Adrenal gland (tissue), 12 donors: ENCODE data around the gene STAB2. TPM values are rescaled to one million over a fixed set of nuclear protein-coding genes. Genes with fewer than 3 reads are reported as not detected.

Experiments used
- DNase-seq, 7 donors: peaks; one replicate each; pipeline ENCODE4 v3.0.0-alpha.2; 2019 to 2020
- H3K27ac ChIP-seq, 5 donors: fragments of 200-600 bp; sonication (generic) in 4 of 5; 1 replicate in 3 of 5; 2 replicates in 2 of 5; pipeline versions ENCODE4 v1.5.1 to v1.8.0; 2016 to 2020; ENCODE audit warnings: mild to moderate bottlenecking in 1 of 5
- H3K27me3 ChIP-seq: fragments of 200-600 bp; 2 replicates; pipeline ENCODE4 v1.8.0; 2021
- H3K36me3 ChIP-seq, 2 donors: fragments of 200-600 bp; replicated peaks in 1 of 2; 1 replicate in 1 of 2; 2 replicates in 1 of 2; pipeline versions ENCODE4 v1.5.1 to v1.8.0; 2018 to 2022
- H3K4me1 ChIP-seq, 2 donors: fragments of 200-600 bp; replicated peaks in 1 of 2; 1 replicate in 1 of 2; 2 replicates in 1 of 2; pipeline versions ENCODE4 v1.5.1 to v1.8.0; 2018 to 2021
- H3K4me3 ChIP-seq, 4 donors: fragments of 200-600 bp; sonication (generic) in 3 of 4; one replicate each; pipeline ENCODE4 v1.5.1; 2016 to 2018
- H3K9me3 ChIP-seq, 3 donors: fragments of 200-600 bp; sonication (generic) in 1 of 3; replicated peaks in 1 of 3; 1 replicate in 2 of 3; 2 replicates in 1 of 3; pipeline versions ENCODE4 v1.5.1 to v1.8.0; 2016 to 2021
- CTCF ChIP-seq, 6 experiments: fragments of 450-650 bp in 4 of 6; fragments of 200-600 bp in 2 of 6; sonication (generic) in 1 of 6; IDR thresholded peaks; 1 replicate in 5 of 6; 2 replicates in 1 of 6; pipeline versions ENCODE4 v1.5.1 to v1.8.0; 2016 to 2021; ENCODE audit warnings: antibody characterized with exemption in 6 of 6, mild to moderate bottlenecking in 2 of 6, moderate library complexity in 1 of 6
- POLR2A ChIP-seq, 2 donors: fragments of 450-650 bp; IDR thresholded peaks; one replicate each; pipeline ENCODE4 v1.6.1; 2017; ENCODE audit warnings: antibody characterized with exemption in 2 of 2, mild to moderate bottlenecking in 2 of 2, moderate library complexity in 1 of 2
- WGBS, 4 donors: extraction: QIAGEN DNeasy Blood & Tissue Kit in 2 of 4; methylation state at CpG; one replicate each; pipeline versions ENCODE4 v1.1.5 to v1.1.7; 2013 to 2017; 5-methylcytosine and 5-hydroxymethylcytosine counted together
- intact Hi-C, 2 donors: fragments of 100-400 bp; cut with DNase I; formaldehyde crosslinking; loops; one replicate each; pipeline versions ENCODE4 v1.14.1 to v1.15.0; 2022 to 2023
- polyA plus RNA-seq, 3 donors: library from polyadenylated mRNA; stranded (reverse); fragments of 200-250 nt in 2 of 3; fragments of 350-450 nt in 1 of 3; fragmentation: Illumina TruSeq in 1 of 3; extraction: RNeasy Lipid Tissue Mini Kit (QIAGEN cat#74804) in 1 of 3; gene quantifications; one replicate each; pipeline ENCODE4 v1.2.3, GENCODE V29; 2013 to 2014
- total RNA-seq, 9 donors: library from RNA; depleted of rRNA in 4 of 9; stranded (reverse); fragments of >200 nt in 4 of 9; fragments of 120-200 nt in 1 of 9; fragmentation: NEBNext Ultra II Directional in 1 of 9; extraction: Animal tissue kit (Norgen Biotek cat#: 25700) in 1 of 9; gene quantifications; one replicate each; pipeline versions ENCODE4 v1.1.0 to v1.2.4, GENCODE V29; 2013 to 2023
- donor health status: healthy with polysubstance abuse.
- donor health status: Bipolar disorder and iron deficiency.
- donor health status: DM: yes; HTN: yes; CAD: no.
- donor health status: DM: no; HTN: no; CAD: no.
- donor health status: DM: no; HTN: no; CAD: no.
- donor health status: DM: yes; HTN: yes; CAD: no.

STAB2 gene
- total and polyA plus RNA-seq, 12 donors, result 0.02 to 2.1 (median 0.27) TPM; not detected in 1

DNA sequence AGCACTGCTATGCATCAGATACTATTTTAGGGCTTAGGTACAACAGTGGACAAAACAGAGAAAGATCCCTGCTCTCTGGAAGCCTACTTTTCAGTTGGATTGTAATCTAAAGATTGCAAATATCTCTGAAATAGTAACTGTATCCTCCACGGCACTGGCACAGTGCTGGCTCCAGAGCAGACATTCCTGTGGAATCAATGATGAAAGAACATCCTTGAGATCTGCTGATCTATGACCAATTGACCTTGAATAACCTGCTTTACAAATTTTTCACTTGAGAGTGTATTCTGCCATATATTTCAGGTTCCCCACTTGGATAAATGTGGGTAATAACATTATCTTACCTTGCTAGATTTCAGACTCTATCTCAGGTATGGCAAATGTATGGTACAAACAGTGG is 3.2 kb downstream of the STAB2 start:
- Histone ChIP-seq H3K36me3 (no peaks in the 10 kb centered on the region), H3K4me3 (no peak overlapping the region), H3K27me3 (peaks cover 2% of the 10 kb centered on the region), H3K27ac (no peak overlapping the region), H3K9me3 (no peaks in the 10 kb centered on the region), H3K4me1 (no peaks in the 10 kb centered on the region)
- DNase-seq, result no peak
- intact Hi-C loops, result no loop called here
- 36 to 83% (median 49%) methylated on average over 1 of the region's 1 CpG for WGBS, 4 donors
- TF ChIP-seq POLR2A (IDR thresholded peaks at IDR 0.05), result no peak
- TF ChIP-seq CTCF (IDR thresholded peaks at IDR 0.05), result no peak

- no peak for TF ChIP-seq POLR2A (IDR thresholded peaks at IDR 0.05)
- no peak for TF ChIP-seq CTCF (IDR thresholded peaks at IDR 0.05)
- intact Hi-C loops, result no loop called here
- Histone ChIP-seq H3K9me3 (no peaks in the 10 kb centered on the region), H3K27me3 (peaks cover 4% of the 10 kb centered on the region), H3K36me3 (no peaks in the 10 kb centered on the region), H3K4me1 (no peaks in the 10 kb centered on the region), H3K27ac (no peak overlapping the region), H3K4me3 (no peak overlapping the region)
- 72 to 79% (median 75%) methylated on average over 4 of the region's 4 CpGs for WGBS, 4 donors
- no peak for DNase-seq
Observed at GRCh38 chr12:103596981-103597380, 9.9 kb downstream of the STAB2 start.

DNA sequence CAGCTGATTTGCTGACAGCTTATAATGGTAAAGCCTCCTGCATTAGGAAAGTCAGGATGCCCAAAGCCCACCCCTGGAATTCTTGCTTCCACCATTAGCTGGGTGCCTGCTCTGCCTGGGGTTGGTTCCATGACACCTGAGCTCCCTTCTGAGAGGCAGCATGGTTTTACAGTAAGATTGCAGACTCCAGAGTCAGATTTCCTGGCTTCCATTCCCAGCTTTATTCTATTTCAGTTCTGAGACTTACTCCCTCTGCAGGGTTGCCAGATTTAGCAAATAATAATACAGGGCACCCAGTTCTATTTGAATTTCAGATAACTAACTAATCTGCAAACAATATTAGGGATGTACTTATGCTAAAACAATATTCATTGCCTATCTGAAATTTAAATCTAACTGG is 12.2 kb downstream of the STAB2 start:
- no peaks in the 10 kb centered on the region for H3K4me1 ChIP-seq
- intact Hi-C loops, result no loop called here
- DNase-seq, result no peak
- no peak overlapping the region for H3K27ac ChIP-seq
- no peaks in the 10 kb centered on the region for H3K9me3 ChIP-seq
- no peak overlapping the region for H3K4me3 ChIP-seq
- TF ChIP-seq POLR2A (IDR thresholded peaks at IDR 0.05) (no peak), CTCF (IDR thresholded peaks at IDR 0.05) (no peak)
- H3K27me3 ChIP-seq, result peaks cover 4% of the 10 kb centered on the region
- H3K36me3 ChIP-seq, result no peaks in the 10 kb centered on the region

DNA sequence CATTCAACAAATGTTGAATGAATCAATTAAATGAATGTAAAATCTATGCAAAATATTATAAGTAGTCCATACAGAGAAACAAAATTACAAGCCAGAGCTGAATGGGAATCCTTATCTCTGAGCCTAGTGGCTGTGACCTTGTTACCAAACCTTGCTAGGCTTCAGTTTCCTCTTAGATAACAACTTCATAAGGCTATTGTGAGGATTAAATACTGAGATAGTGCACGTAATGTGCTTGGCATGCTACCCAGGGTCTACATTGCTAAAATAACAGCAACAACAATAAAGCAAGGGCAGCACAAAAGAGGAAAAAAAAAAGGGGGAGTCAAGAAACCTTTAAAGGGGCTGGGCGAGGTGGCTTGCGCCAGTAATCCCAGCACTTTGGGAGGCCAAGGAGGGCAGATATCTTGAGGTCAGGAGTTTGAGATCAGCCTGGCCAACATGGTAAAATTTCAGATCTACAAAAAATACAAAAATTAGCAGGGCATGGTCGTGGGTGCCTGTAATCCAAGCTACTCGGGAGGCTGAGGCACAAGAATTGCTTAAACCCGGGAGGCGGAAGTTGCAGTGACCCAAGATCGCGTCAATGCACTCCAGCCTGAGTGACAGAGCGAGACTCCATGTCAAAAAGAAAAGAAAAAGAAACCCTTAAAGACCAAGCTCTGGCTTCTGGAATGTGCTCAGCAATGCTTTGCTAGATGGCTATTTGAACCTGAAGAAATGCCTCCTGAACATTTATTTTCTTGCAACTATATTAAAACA is 14.1 kb downstream of the STAB2 start:
- no peaks in the 10 kb centered on the region for H3K9me3 ChIP-seq
- WGBS, 4 donors, result 64 to 67% (median 65%) methylated on average over 10 of the region's 10 CpGs
- TF ChIP-seq CTCF (IDR thresholded peaks at IDR 0.05) (no peak), POLR2A (IDR thresholded peaks at IDR 0.05) (no peak)
- intact Hi-C loops, result no loop called here
- H3K4me1 ChIP-seq, result no peaks in the 10 kb centered on the region
- no peaks in the 10 kb centered on the region for H3K36me3 ChIP-seq
- no peak overlapping the region for H3K27ac ChIP-seq
- H3K27me3 ChIP-seq, result no peaks in the 10 kb centered on the region
- H3K4me3 ChIP-seq, result no peak overlapping the region
- DNase-seq, result peak in 3 of 7 donors; percentile 27 to 55 (median 51)
